ENCODE data around the gene MBNL1. TPM values are rescaled to one million over a fixed set of nuclear protein-coding genes. Genes with fewer than 3 reads are reported as not detected.

The MBNL1 gene
- total and polyA plus RNA-seq, 2 of the 13 experiments (the other 11 are each of a cell fraction or from before 2014, with no cell fraction given) = 27.1 to 55.4 TPM

GRCh38 chr3:152328841-152329240 is 60.1 kb downstream of the MBNL1 start (continued):
- no peak for TF ChIP-seq ZNF530 (CRISPR knock-in tag; IDR thresholded peaks at IDR 0.05; ENCODE audit: low read depth)
- TF ChIP-seq KLF16 (CRISPR knock-in tag; IDR thresholded peaks at IDR 0.05) = peak in 1 of 2 experiments; percentile 32; a peak in 1 of 4 replicates
- TF ChIP-seq ZNF879 (CRISPR knock-in tag; IDR thresholded peaks at IDR 0.05) = no peak
- no peak for TF ChIP-seq HNRNPLL (IDR thresholded peaks at IDR 0.05; ENCODE audit: low read depth, low read length, poor library complexity, severe bottlenecking)
- no peak for TF ChIP-seq MXD3 (CRISPR knock-in tag; IDR thresholded peaks at IDR 0.05)
- TF ChIP-seq PAWR (CRISPR knock-in tag; IDR thresholded peaks at IDR 0.05; ENCODE audit: borderline replicate concordance) = no peak
- no peak for TF ChIP-seq EZH2 (conservative IDR thresholded peaks at IDR 0.05; ENCODE audit: low read depth, low read length)
- no peak for TF ChIP-seq REST (IDR thresholded peaks at IDR 0.05; ENCODE audit: borderline replicate concordance in 1 of 2, low read depth in 1 of 2, low read length in 2 of 2)
- peak; percentile 69; the same call in 1 of the 2 replicates for TF ChIP-seq AHDC1 (CRISPR knock-in tag; IDR thresholded peaks at IDR 0.05; ENCODE audit: borderline replicate concordance)
- TF ChIP-seq CHD2 (IDR thresholded peaks at IDR 0.05; ENCODE audit: low read depth, low read length) = no peak
- no peak for TF ChIP-seq HNF4A (CRISPR knock-in tag; IDR thresholded peaks at IDR 0.05)
- TF ChIP-seq DNMT3B (CRISPR knock-in tag; conservative IDR thresholded peaks at IDR 0.05) = no peak
- no peak for TF ChIP-seq SOX13 (IDR thresholded peaks at IDR 0.05)
- TF ChIP-seq SOX13 (CRISPR knock-in tag; conservative IDR thresholded peaks at IDR 0.05 in 1 of 2, IDR thresholded peaks at IDR 0.05 in 1 of 2) = peak in 1 of 2 experiments; percentile 50; a peak in 1 of 4 replicates
- no peak for TF ChIP-seq ZFP37 (CRISPR knock-in tag; IDR thresholded peaks at IDR 0.05; ENCODE audit: borderline replicate concordance)
- TF ChIP-seq ZNF629 (CRISPR knock-in tag; conservative IDR thresholded peaks at IDR 0.05) = no peak
- no peak for TF ChIP-seq ZNF367 (CRISPR knock-in tag; IDR thresholded peaks at IDR 0.05; ENCODE audit: borderline replicate concordance)
